Kidney epithelial cell (primary cell): Measurements from ENCODE around the gene GGT1. TPM values are rescaled to one million over a fixed set of nuclear protein-coding genes. Genes with fewer than 3 reads are reported as not detected.
"Not testable (repeated sequence)": the region's sequence is repeated elsewhere in the genome, so short reads cannot be mapped to it uniquely, and the experiment has no call there.

Experiments
- DNase-seq: peaks from one replicate; pipeline ENCODE4 v3.0.0-alpha.2; 2010; ENCODE audit warnings: low read depth
- H3K27me3 ChIP-seq: 2 replicates; pipeline ENCODE4 v1.6.0; 2011; ENCODE audit warnings: low read length; ENCODE audit not compliant: control insufficient read depth, insufficient read depth
- H3K36me3 ChIP-seq: 2 replicates; pipeline ENCODE4 v1.5.1; 2011; ENCODE audit warnings: low read length; ENCODE audit not compliant: control insufficient read depth, insufficient read depth
- H3K4me3 ChIP-seq: 2 replicates; pipeline ENCODE4 v1.5.1; 2011; ENCODE audit warnings: low read depth, mild to moderate bottlenecking, control low read depth, low read length
- total RNA-seq: library from RNA; depleted of rRNA; stranded (reverse); fragments of >200 nt; gene quantifications from 2 replicates; pipeline ENCODE4 v1.2.3, GENCODE V29; 2015
- TF ChIP-seq, protein P1 (sequence below): IDR thresholded peaks from 2 replicates; pipeline ENCODE4 v1.5.1; 2011; ENCODE audit warnings: mild to moderate bottlenecking, moderate library complexity, low read length, control low read depth, inconsistent platforms; ENCODE audit not compliant: insufficient read depth, poor library complexity, severe bottlenecking

GGT1 gene
- total RNA-seq, 1 donor from 2014 or later = 22.8 TPM

DNA sequence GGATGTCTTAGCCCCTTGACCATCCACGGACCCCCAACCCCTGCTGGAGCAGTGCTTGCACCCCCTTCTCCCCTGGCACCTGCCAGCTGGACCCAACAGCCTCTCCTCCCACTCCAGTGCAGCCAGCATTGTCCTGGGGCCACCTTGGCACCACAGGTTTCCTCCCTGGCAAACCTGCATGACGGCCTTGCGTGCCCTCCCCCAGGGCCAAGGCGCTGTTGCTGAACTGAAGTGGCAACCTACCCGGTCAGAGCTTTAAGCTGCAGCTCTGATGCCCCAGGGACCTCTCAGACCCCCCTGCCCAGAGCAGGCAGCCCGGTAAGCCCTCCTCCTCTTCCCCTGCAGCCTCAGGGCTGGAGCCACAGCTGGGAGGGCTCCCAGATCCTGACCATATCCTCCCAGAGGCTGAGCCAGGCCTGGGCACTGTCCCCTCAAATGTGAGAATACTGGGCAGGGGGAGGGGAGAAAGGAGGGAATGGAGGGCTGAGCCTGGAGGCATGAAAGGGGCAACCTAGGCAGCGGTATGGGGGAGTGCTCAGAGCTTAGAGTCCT lies 8.3 kb upstream of the GGT1 start:
- no peak for DNase-seq
- no peaks in the 10 kb centered on the region for H3K36me3 ChIP-seq
- H3K27me3 ChIP-seq = no peaks in the 10 kb centered on the region
- no peak overlapping the region for H3K4me3 ChIP-seq
- TF ChIP-seq, protein P1, sequence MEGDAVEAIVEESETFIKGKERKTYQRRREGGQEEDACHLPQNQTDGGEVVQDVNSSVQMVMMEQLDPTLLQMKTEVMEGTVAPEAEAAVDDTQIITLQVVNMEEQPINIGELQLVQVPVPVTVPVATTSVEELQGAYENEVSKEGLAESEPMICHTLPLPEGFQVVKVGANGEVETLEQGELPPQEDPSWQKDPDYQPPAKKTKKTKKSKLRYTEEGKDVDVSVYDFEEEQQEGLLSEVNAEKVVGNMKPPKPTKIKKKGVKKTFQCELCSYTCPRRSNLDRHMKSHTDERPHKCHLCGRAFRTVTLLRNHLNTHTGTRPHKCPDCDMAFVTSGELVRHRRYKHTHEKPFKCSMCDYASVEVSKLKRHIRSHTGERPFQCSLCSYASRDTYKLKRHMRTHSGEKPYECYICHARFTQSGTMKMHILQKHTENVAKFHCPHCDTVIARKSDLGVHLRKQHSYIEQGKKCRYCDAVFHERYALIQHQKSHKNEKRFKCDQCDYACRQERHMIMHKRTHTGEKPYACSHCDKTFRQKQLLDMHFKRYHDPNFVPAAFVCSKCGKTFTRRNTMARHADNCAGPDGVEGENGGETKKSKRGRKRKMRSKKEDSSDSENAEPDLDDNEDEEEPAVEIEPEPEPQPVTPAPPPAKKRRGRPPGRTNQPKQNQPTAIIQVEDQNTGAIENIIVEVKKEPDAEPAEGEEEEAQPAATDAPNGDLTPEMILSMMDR = no peak

DNA sequence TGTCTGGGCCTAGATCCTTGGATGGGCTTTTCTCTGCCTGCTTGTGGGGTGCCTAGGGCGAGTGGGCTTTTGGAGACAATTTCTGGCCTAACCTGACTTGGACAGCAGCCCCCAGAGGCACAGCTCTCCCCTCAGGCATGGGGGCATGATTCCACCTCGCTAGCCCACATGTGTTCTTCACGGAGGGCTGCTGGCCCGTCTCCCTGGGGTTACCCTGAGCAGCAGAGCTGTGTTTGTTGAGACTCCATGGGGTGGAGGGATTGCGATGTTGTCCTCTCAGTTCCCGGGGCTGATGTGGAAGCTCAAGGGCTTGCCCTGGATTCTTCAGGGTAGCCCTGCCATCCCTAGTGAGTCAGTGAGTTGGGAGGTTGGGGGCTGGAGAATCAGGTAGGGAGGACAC lies 7.8 kb upstream of the GGT1 start:
- H3K4me3 ChIP-seq = no peak overlapping the region
- H3K36me3 ChIP-seq = no peaks in the 10 kb centered on the region
- H3K27me3 ChIP-seq = no peaks in the 10 kb centered on the region
- TF ChIP-seq, protein P1 = no peak
- DNase-seq = no peak

DNA sequence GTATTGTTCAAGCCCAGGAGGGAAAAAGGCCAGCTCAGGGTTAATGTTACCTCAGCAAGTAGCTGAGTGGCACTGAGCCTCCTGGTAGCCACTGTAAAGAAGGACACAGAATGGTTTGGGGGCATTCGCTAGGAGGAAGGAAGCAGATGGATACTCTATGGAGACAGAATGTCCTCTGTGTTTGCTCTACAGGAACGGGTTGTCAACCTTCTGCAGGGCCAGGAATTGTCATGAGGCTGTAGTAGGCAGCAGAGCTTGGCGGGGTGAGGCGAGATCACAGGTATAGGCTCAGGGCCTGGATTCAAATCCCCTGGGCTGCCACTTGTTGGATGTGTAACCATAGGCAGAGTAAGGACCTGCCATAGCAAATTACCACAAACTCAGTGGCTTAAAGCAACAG lies 7.1 kb upstream of the GGT1 start:
- Histone ChIP-seq H3K27me3 (no peaks in the 10 kb centered on the region), H3K4me3 (no peak overlapping the region), H3K36me3 (no peaks in the 10 kb centered on the region)
- TF ChIP-seq, protein P1 = no peak
- DNase-seq = no peak

DNA sequence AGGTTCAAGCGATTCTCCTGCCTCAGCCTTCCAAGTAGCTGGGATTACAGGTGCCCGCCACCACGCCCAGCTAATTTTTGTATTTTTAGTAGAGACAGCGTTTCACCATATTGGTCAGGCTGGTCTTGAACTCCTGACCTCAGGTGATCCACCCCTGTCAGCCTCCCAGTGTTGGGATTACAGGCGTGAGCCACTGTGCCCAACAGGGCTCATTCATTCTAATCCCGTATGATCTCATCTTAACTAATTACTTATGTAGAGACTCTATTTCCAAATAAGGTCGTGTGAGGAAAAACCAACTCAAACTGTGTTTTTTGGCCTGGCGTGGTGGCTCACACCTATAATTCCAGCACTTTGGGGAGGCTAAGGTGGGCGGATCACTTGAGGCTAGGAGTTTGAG lies 5.9 kb upstream of the GGT1 start:
- not testable (repeated sequence) for H3K36me3 ChIP-seq, H3K27me3 ChIP-seq, DNase-seq, H3K4me3 ChIP-seq

DNA sequence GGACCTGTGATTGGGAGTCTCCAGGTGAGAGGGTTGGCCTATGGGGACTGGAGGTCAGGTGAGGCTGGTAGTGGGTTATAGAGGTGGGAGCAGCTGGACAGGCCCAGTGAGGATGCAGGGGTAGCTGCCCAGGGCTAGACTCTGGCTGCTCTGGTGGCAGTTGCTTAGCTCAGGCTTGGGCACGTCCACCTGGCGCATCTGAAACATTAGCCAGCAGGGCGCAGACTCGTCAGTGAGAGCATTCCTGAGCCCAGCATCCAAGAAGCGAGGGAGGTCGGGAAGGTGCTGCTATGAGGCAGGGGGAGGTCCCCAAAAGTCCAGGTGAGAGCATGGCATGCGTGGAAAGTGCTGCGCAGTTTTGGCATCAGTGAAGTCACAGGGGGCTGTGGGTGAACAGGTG lies 3.5 kb upstream of the GGT1 start:
- no peak for DNase-seq
- Histone ChIP-seq H3K36me3 (no peaks in the 10 kb centered on the region), H3K4me3 (no peak overlapping the region), H3K27me3 (no peaks in the 10 kb centered on the region)
- TF ChIP-seq, protein P1 = no peak

DNA sequence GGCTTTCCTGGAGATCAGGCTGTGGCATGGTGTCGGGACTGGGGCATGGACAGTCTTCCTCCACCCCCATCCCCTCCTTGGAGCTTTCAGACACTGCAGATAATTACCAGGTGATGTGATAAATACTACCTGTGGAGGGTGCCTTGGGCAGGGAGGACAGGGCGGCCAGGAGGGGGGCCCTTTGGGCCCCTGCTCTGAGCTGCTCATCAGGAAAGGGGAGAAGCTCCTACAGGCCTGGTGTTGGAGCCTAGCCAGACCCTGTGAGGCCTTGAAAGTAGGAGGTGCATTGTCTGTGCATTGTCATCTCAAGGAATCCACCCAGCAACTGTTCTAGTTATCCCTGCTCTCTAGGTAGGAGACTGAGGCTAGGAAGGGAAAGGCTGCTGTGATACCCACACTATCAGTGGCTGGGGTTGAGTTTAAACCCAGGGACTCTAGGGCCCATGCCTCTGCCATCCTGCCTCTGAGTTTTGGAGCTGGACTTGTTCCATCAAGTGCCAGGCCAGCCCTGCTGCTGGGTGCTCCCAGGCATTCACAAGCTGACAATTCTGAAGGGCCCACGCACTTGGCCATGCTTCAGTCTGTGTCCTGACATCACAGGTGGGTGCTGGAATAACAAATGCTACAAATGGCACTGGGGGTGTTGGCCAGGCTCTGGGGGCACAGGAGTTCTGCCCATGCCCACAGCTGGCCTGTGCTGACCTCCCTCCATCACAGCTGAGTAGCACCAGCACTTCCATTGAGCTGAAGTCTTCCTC lies 2.9 kb upstream of the GGT1 start:
- not testable (repeated sequence) for H3K27me3 ChIP-seq, DNase-seq, H3K36me3 ChIP-seq, H3K4me3 ChIP-seq
